ENCODE data around the gene AIP. TPM values are rescaled to one million over a fixed set of nuclear protein-coding genes. Genes with fewer than 3 reads are reported as not detected.
A peak's percentile ranks its signal among the peaks of the same experiment; 100 is the strongest.

AIP gene
- total RNA-seq, 1 experiment from 2014 or later = 35.6 TPM

DNA sequence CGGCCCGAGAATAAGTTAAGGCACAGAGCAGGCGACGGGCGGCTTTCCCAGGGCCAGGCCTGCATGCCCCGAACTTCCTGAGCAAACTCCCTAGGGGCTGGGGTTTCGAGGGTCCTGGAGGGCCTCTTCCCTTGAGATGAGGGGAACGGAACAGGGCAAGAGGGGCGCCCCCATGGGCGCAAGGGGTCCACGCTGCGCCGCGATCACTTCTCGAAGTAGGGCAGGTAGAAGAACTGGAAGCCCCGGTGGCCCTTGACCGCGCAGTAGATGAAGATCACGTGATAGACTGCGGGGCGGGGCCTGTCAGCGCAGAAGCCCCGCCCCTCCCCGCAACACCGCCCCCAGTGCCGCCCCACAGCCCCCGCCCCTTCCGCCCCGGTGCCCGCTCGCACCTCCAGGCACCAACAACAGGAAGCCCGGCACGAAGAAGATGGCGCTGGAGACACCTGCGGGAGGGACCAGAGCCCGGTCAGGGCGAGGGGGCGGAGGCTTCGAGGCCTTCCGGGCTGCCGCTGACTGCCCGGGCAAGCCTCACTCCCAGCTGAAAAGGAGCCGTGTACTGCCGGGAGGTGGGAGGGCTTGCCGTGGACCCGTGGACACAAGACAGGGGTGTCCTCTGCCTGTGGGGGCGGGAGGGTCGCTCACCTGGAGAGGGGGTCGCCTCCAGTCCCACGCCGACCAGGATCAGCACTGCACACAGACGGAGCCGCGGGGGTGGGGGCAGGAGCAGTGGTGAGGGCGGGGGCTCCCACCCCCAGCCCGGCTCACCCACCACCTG, 18.2 kb upstream of the AIP start:
- Histone ChIP-seq H4K91ac (ENCODE audit: insufficient read length, low read depth, low read length) (no peak overlapping the region), H3K9me3 (ENCODE audit: control insufficient read depth, low read depth, low read length) (no peaks in the 10 kb centered on the region), H2AFZ (ENCODE audit: low read length) (no peak overlapping the region), H3K14ac (ENCODE audit: insufficient read depth, low read length) (peak overlapping the region; percentile 90), H2BK5ac (ENCODE audit: insufficient read length, low read length) (no peak overlapping the region), H4K20me1 (ENCODE audit: control insufficient read depth, insufficient read depth, insufficient read length) (no peaks in the 10 kb centered on the region), H3K23me2 (ENCODE audit: insufficient read length, low read depth, low read length, poor library complexity, severe bottlenecking) (peaks cover 12% of the 10 kb centered on the region), H3K4me1 (ENCODE audit: insufficient read depth, low read length) (no peaks in the 10 kb centered on the region; the same call in 1 of the 2 replicates), H2BK15ac (ENCODE audit: low read depth, low read length) (no peak overlapping the region), H2BK12ac (ENCODE audit: insufficient read length, low read depth, low read length) (no peak overlapping the region), H3K56ac (ENCODE audit: insufficient read length, low read depth, low read length) (no peak overlapping the region), H3K9ac (ENCODE audit: extremely low read depth, insufficient read length, low read length) (peak overlapping the region; percentile 81), H2AK5ac (ENCODE audit: insufficient read length, low read length) (no peak overlapping the region), H4K8ac (replicated peaks; ENCODE audit: insufficient read length, low read depth, low read length) (no peak overlapping the region), H2BK120ac (ENCODE audit: low read depth, low read length, poor library complexity, severe bottlenecking) (no peak overlapping the region), H2BK20ac (ENCODE audit: low read depth, low read length, poor library complexity, severe bottlenecking) (no peak overlapping the region), H3T11ph (ENCODE audit: low read length) (no peak overlapping the region), H3K27me3 (ENCODE audit: insufficient read depth, low read length) (no peaks in the 10 kb centered on the region), H3K18ac (ENCODE audit: insufficient read length, low read depth, low read length) (peak overlapping the region; percentile 90), H3K79me1 (ENCODE audit: insufficient read depth, low read depth, low read length, poor library complexity, severe bottlenecking) (no peaks in the 10 kb centered on the region), H4K5ac (ENCODE audit: insufficient read length, low read depth, low read length) (no peak overlapping the region), H3K4ac (ENCODE audit: low read depth, low read length) (no peak overlapping the region), H3K4me2 (ENCODE audit: insufficient read depth, insufficient read length, low read length) (peak overlapping the region; percentile 49), H3K23ac (ENCODE audit: insufficient read length, low read depth, low read length) (no peak overlapping the region), H3K27ac (ENCODE audit: insufficient read length, low read depth, low read length) (no peak overlapping the region), H3K79me2 (ENCODE audit: insufficient read depth, low read length) (no peaks in the 10 kb centered on the region)
- peaks cover 2% of the 10 kb centered on the region for H3K27me3 Mint-ChIP-seq (ENCODE audit: low read depth)
- peak; percentile 95 for DNase-seq
- H3K9me3 Mint-ChIP-seq = no peaks in the 10 kb centered on the region
- peak overlapping the region; percentile 83 to 86 for H3K4me3 Mint-ChIP-seq
- H3K4me1 Mint-ChIP-seq = peaks cover 20 to 25% of the 10 kb centered on the region in 2 experiments
- peak overlapping the region; percentile 48 to 95 (median 71); a peak in 4 of 7 replicates for H3K27ac Mint-ChIP-seq
- peaks cover 0 to 4% (median 0%) of the 10 kb centered on the region in 3 experiments; a peak in 2 of 7 replicates for H3K36me3 Mint-ChIP-seq (ENCODE audit: insufficient read depth in 1 of 3, low read depth in 3 of 3)
- WGBS (ENCODE audit: extremely low coverage, insufficient read length, low lambda C conversion rate) = no CpG with 5 or more reads among the region's 56 CpGs
- TF ChIP-seq, protein P1, sequence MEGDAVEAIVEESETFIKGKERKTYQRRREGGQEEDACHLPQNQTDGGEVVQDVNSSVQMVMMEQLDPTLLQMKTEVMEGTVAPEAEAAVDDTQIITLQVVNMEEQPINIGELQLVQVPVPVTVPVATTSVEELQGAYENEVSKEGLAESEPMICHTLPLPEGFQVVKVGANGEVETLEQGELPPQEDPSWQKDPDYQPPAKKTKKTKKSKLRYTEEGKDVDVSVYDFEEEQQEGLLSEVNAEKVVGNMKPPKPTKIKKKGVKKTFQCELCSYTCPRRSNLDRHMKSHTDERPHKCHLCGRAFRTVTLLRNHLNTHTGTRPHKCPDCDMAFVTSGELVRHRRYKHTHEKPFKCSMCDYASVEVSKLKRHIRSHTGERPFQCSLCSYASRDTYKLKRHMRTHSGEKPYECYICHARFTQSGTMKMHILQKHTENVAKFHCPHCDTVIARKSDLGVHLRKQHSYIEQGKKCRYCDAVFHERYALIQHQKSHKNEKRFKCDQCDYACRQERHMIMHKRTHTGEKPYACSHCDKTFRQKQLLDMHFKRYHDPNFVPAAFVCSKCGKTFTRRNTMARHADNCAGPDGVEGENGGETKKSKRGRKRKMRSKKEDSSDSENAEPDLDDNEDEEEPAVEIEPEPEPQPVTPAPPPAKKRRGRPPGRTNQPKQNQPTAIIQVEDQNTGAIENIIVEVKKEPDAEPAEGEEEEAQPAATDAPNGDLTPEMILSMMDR (conservative IDR thresholded peaks at IDR 0.05) = no peak

All from H9 (cell line).